ENCODE measurements around the gene ENTPD2.

- no peak for TF ChIP-seq CTCF (IDR thresholded peaks at IDR 0.05)
- peak in 1 of 2 donors; percentile 8 for TF ChIP-seq POLR2A (IDR thresholded peaks at IDR 0.05)
Observed at GRCh38 chr9:137044502-137045177, 9.2 kb downstream of the ENTPD2 start.

Measured in adrenal gland (tissue), 5 donors.